GM12864 (cell line): Measurements from ENCODE around the gene NLGN4Y.

Experiments used
- DNase-seq: peaks from one replicate; pipeline ENCODE4 v3.0.0-alpha.2; 2011; ENCODE audit warnings: low read depth
- H3K4me3 ChIP-seq: 2 replicates; pipeline ENCODE4 v1.5.1; 2011; ENCODE audit warnings: mild to moderate bottlenecking, low read depth, low read length, control low read depth
- TF ChIP-seq, protein P1 (sequence below): IDR thresholded peaks from 2 replicates; pipeline ENCODE4 v1.5.1; 2011; ENCODE audit warnings: low read depth, mild to moderate bottlenecking, moderate library complexity, low read length, control low read depth, inconsistent platforms; ENCODE audit errors: missing control alignments

Gene NLGN4Y

DNA sequence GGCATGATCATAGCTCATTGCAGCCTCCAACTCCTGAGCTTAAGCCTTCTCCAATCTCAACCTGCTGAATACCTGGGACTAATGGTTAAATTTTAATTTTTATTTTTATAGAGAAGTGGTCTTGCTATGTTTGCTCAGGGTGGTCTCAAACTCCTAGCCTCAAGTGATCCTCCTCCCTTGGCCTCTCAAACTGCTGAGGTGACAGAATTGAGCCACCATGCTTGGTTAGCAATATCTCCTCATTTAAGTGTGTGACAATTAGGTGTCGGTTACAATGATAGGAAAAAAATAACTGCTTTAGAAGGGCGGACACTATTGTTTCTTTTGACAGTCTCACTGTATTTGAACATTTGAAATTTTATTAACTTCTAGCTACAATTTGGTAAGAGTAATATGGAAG lies 300.3 kb downstream of the NLGN4Y start:
- TF ChIP-seq, protein P1, sequence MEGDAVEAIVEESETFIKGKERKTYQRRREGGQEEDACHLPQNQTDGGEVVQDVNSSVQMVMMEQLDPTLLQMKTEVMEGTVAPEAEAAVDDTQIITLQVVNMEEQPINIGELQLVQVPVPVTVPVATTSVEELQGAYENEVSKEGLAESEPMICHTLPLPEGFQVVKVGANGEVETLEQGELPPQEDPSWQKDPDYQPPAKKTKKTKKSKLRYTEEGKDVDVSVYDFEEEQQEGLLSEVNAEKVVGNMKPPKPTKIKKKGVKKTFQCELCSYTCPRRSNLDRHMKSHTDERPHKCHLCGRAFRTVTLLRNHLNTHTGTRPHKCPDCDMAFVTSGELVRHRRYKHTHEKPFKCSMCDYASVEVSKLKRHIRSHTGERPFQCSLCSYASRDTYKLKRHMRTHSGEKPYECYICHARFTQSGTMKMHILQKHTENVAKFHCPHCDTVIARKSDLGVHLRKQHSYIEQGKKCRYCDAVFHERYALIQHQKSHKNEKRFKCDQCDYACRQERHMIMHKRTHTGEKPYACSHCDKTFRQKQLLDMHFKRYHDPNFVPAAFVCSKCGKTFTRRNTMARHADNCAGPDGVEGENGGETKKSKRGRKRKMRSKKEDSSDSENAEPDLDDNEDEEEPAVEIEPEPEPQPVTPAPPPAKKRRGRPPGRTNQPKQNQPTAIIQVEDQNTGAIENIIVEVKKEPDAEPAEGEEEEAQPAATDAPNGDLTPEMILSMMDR, result no peak
- no peak for DNase-seq
- no peak overlapping the region for H3K4me3 ChIP-seq

DNA sequence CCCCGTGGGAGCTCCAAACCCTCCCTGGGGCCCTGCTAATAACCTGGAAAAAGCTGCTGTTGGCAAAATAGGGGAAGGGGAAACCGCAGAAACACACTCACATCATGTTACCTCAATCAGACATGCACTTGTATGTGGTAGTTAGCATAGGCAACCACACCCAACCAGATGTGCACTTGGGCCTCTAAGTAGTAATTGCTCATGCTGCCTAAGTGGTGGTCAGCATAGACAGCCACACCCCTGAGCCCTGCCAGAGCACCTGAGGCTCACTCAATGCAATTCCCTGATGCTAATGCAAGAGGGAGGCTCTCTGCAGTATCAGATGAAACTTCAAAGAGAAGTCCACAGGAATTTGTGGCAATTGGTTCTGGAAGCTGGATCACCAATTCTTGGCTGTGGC lies 301.4 kb downstream of the NLGN4Y start:
- DNase-seq, result no peak
- TF ChIP-seq, protein P1, result no peak
- no peak overlapping the region for H3K4me3 ChIP-seq

DNA sequence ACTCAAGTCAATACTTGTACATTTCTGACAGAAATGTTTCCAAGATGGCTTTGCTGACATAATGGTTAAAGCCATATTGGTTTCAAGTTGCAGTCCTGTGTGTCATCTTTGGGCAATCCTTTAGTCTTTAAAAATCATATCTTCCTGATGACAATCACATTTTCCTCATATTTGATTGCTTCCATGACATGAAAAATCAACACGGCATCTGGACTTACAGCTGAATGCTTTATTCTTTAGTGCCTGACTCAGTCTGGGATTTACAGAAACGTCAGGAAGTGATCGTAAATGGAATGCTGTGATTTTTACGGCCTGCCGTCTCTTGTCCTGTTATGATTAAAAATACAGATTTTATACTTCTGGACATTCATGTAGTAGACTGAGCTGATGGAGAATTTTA lies 304.2 kb downstream of the NLGN4Y start:
- TF ChIP-seq, protein P1, result no peak
- no peak for DNase-seq
- H3K4me3 ChIP-seq, result no peak overlapping the region

DNA sequence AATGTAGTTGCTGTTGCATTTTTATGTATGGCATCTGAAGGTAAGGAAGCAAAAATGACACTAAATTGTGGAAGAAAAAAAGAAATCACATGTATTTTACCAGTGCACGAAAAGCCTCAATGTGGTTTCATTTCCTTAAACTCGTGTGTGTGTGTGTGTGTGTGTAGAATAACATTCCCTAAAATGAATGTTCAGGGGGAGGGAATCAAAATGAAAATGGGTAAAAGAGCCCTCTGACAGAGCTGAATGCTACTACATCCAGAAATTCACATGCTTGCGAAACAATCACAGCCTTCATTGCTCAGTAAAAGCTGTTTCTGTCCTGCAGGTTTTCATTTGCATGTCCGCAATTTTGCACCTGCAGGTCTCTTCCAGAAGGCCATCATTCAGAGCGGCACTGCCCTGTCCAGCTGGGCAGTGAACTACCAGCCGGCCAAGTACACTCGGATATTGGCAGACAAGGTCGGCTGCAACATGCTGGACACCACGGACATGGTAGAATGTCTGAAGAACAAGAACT lies 305.1 kb downstream of the NLGN4Y start:
- no peak for DNase-seq
- H3K4me3 ChIP-seq, result no peak overlapping the region
- TF ChIP-seq, protein P1, result no peak

DNA sequence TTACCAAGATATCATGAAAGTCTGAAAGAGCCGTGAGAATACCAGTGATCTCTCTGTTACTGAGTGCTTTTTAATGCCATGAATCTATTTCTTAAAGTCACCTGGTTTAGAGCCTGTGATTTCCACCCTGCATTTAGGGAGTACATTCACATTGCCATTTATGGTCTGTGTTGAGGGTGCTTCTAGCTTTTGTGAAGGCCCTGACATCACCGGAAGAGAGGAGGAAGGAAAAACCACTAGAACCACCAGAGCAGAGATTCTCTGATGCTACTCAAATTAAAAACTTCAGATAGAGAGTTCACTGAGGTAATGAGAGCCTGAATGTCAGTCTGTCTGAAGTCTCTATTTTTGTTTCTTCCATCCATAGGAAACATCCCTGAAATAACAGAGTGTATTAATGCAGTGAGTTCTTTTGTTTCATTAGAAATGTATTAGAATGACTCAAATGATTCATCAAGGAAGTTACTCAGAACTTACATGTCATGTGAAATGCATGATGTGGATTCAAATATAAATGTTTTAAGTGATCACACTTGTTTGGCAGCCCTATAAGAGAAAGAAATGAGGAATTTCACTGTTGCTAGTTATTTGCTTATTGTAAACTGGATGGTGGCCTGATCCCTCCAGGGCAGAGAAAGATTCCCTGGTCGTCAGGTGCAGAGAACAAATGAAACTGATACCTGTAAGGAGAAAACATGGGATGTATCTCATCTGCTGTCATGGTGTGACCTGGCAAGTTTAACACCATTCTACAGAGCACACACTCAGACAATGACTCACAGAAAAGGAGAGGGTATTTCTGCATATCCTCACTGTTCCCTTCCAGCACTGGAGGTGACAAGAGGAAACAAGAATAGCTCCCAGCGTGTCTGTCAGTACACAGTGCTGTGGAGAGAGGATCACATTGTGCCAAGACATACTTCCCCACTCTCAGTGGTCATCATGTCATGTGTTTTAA lies 310.1 kb downstream of the NLGN4Y start:
- TF ChIP-seq, protein P1, result no peak
- DNase-seq, result peak; percentile 16
- no peak overlapping the region for H3K4me3 ChIP-seq

DNA sequence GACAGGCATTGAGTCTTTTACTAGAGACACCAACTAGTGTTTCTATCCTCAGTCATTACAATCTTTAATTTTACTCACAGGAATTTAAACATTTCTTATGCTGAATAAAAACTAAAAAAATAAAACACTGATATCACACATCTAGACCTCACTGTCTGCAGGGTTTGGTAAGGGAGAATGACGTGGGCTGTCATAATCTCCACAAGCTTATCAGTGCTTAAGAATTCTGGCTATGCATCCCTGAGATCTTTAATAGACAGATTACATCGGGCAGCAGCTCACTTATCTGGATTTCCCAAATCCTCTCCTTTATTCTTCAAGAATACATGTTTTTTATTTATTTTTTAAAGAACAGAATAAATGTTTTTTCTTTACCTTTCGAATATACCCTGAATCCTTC lies 313.1 kb downstream of the NLGN4Y start:
- no peak for DNase-seq
- no peak overlapping the region for H3K4me3 ChIP-seq
- TF ChIP-seq, protein P1, result no peak

DNA sequence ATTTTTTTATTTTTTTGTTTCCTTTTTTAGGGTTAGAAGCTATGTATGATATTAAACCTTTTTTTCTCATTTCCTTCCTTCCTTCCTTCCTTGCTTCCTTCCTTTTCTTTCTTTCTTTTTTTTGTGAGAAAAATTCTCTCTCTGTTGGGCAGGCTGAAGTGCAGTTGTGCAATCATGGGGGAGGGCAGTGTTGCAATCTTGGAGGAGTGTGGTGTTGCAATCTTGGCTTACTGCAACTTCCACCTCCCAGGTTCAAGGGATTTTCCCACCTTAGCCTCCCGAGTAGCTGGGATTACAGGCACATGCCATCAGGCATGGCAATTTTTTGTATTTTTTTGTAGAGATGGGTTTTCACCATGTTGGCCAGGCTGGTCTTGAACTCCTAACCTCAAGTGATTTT lies 326.4 kb downstream of the NLGN4Y start:
- TF ChIP-seq, protein P1, result no peak
- no peak for DNase-seq
- H3K4me3 ChIP-seq, result no peak overlapping the region
